Dendritic cell treated with granulocyte-macrophage colony-stimulating factor and Interleukin-4, amounts not matched to agents 40 ng/mL and 50 ng/mL, for 4 days (primary cell): ENCODE measurements around the gene PRXL2A.

Source experiments
- H3K27ac Mint-ChIP-seq: one replicate; pipeline ENCODE4 v1.8.0; 2022; ENCODE audit warnings: mild to moderate bottlenecking, mixed read lengths
- H3K27me3 Mint-ChIP-seq: one replicate; pipeline ENCODE4 v1.8.0; 2022; ENCODE audit warnings: mild to moderate bottlenecking, mixed read lengths
- H3K36me3 Mint-ChIP-seq: one replicate; pipeline ENCODE4 v1.8.0; 2022; ENCODE audit warnings: low read depth, mixed read lengths
- H3K4me1 Mint-ChIP-seq: one replicate; pipeline ENCODE4 v1.8.0; 2022; ENCODE audit warnings: low read depth, mixed read lengths
- H3K4me3 Mint-ChIP-seq: one replicate; pipeline ENCODE4 v1.8.0; 2022; ENCODE audit warnings: mild to moderate bottlenecking, moderate library complexity, mixed read lengths
- H3K9me3 Mint-ChIP-seq: one replicate; pipeline ENCODE4 v1.8.0; 2022; ENCODE audit warnings: mixed read lengths
- intact Hi-C: fragments of 100-400 bp; cut with micrococcal nuclease; formaldehyde crosslinking; loops from one replicate; pipeline ENCODE4 v1.15.0; 2022

PRXL2A gene

GRCh38 chr10:80464557-80465450 is 56.5 kb downstream of the PRXL2A start:
- intact Hi-C loops: loop anchor here (5.0 kb wide), 1 partner anchor 32 kb away; no protein-coding TSS in a partner anchor
- Mint-ChIP-seq H3K4me1 (peaks cover 100% of the 10 kb centered on the region), H3K9me3 (no peaks in the 10 kb centered on the region), H3K27me3 (no peaks in the 10 kb centered on the region), H3K36me3 (peaks cover 60% of the 10 kb centered on the region), H3K4me3 (peak overlapping the region; percentile 6), H3K27ac (peak overlapping the region; percentile 91)

GRCh38 chr10:80465451-80465835 is 57.1 kb downstream of the PRXL2A start:
- H3K27me3 Mint-ChIP-seq: no peaks in the 10 kb centered on the region
- intact Hi-C loops: no loop called here
- H3K4me3 Mint-ChIP-seq: no peak overlapping the region

GRCh38 chr10:80465839-80466590 is 57.7 kb downstream of the PRXL2A start:
- peak overlapping the region; percentile 91 for H3K27ac Mint-ChIP-seq
- H3K4me1 Mint-ChIP-seq: peaks cover 93% of the 10 kb centered on the region
- H3K27me3 Mint-ChIP-seq: no peaks in the 10 kb centered on the region
- H3K4me3 Mint-ChIP-seq: peak overlapping the region; percentile 51
- no peaks in the 10 kb centered on the region for H3K9me3 Mint-ChIP-seq
- intact Hi-C loops: no loop called here
- peaks cover 66% of the 10 kb centered on the region for H3K36me3 Mint-ChIP-seq

More at GRCh38 chr10:80465451-80465835, 57.1 kb downstream of the PRXL2A start:
- no peaks in the 10 kb centered on the region for H3K9me3 Mint-ChIP-seq
- peaks cover 94% of the 10 kb centered on the region for H3K4me1 Mint-ChIP-seq
- H3K36me3 Mint-ChIP-seq: peaks cover 66% of the 10 kb centered on the region
- H3K27ac Mint-ChIP-seq: peak overlapping the region; percentile 91

GRCh38 chr10:80466724-80467326 is 58.5 kb downstream of the PRXL2A start:
- Mint-ChIP-seq H3K4me3 (peak overlapping the region; percentile 51), H3K9me3 (no peaks in the 10 kb centered on the region), H3K36me3 (peaks cover 66% of the 10 kb centered on the region), H3K27me3 (no peaks in the 10 kb centered on the region), H3K27ac (peak overlapping the region; percentile 91), H3K4me1 (peaks cover 93% of the 10 kb centered on the region)
- intact Hi-C loops: no loop called here

GRCh38 chr10:80468002-80468401 is 59.7 kb downstream of the PRXL2A start:
- peaks cover 70% of the 10 kb centered on the region for H3K36me3 Mint-ChIP-seq
- H3K9me3 Mint-ChIP-seq: no peaks in the 10 kb centered on the region
- H3K4me1 Mint-ChIP-seq: peaks cover 93% of the 10 kb centered on the region
- peak overlapping the region; percentile 27 for H3K4me3 Mint-ChIP-seq
- H3K27ac Mint-ChIP-seq: peak overlapping the region; percentile 91
- no peaks in the 10 kb centered on the region for H3K27me3 Mint-ChIP-seq
- intact Hi-C loops: no loop called here

- Mint-ChIP-seq H3K4me1 (peaks cover 93% of the 10 kb centered on the region), H3K27ac (peak overlapping the region; percentile 91), H3K27me3 (no peaks in the 10 kb centered on the region), H3K36me3 (peaks cover 70% of the 10 kb centered on the region), H3K9me3 (no peaks in the 10 kb centered on the region), H3K4me3 (no peak overlapping the region)
- intact Hi-C loops: no loop called here
Observed at GRCh38 chr10:80468806-80469421, 60.6 kb downstream of the PRXL2A start.

GRCh38 chr10:80470266-80470665 is 61.9 kb downstream of the PRXL2A start:
- peaks cover 93% of the 10 kb centered on the region for H3K4me1 Mint-ChIP-seq
- peaks cover 77% of the 10 kb centered on the region for H3K36me3 Mint-ChIP-seq
- no peak overlapping the region for H3K27ac Mint-ChIP-seq
- H3K27me3 Mint-ChIP-seq: no peaks in the 10 kb centered on the region
- H3K4me3 Mint-ChIP-seq: no peak overlapping the region
- intact Hi-C loops: no loop called here
- H3K9me3 Mint-ChIP-seq: no peaks in the 10 kb centered on the region

GRCh38 chr10:80471001-80471400 is 62.6 kb downstream of the PRXL2A start:
- Mint-ChIP-seq H3K27me3 (no peaks in the 10 kb centered on the region), H3K4me1 (peaks cover 93% of the 10 kb centered on the region), H3K9me3 (no peaks in the 10 kb centered on the region), H3K27ac (peak overlapping the region; percentile 55), H3K4me3 (no peak overlapping the region), H3K36me3 (peaks cover 71% of the 10 kb centered on the region)
- intact Hi-C loops: no loop called here

- peaks cover 87% of the 10 kb centered on the region for H3K4me1 Mint-ChIP-seq
- no peaks in the 10 kb centered on the region for H3K9me3 Mint-ChIP-seq
- intact Hi-C loops: no loop called here
- H3K27me3 Mint-ChIP-seq: no peaks in the 10 kb centered on the region
- H3K36me3 Mint-ChIP-seq: peaks cover 72% of the 10 kb centered on the region
- no peak overlapping the region for H3K4me3 Mint-ChIP-seq
- peak overlapping the region; percentile 55 for H3K27ac Mint-ChIP-seq
Observed at GRCh38 chr10:80471715-80472233, 63.4 kb downstream of the PRXL2A start.

- H3K4me1 Mint-ChIP-seq: peaks cover 87% of the 10 kb centered on the region
- peaks cover 79% of the 10 kb centered on the region for H3K36me3 Mint-ChIP-seq
- intact Hi-C loops: no loop called here
- H3K27me3 Mint-ChIP-seq: no peaks in the 10 kb centered on the region
- H3K27ac Mint-ChIP-seq: peak overlapping the region; percentile 65
- no peaks in the 10 kb centered on the region for H3K9me3 Mint-ChIP-seq
- H3K4me3 Mint-ChIP-seq: no peak overlapping the region
Observed at GRCh38 chr10:80472234-80473095, 64.1 kb downstream of the PRXL2A start.

GRCh38 chr10:80473096-80473657 is 64.8 kb downstream of the PRXL2A start:
- peaks cover 85% of the 10 kb centered on the region for H3K36me3 Mint-ChIP-seq
- no peaks in the 10 kb centered on the region for H3K27me3 Mint-ChIP-seq
- intact Hi-C loops: no loop called here
- peak overlapping the region; percentile 65 for H3K27ac Mint-ChIP-seq
- peaks cover 87% of the 10 kb centered on the region for H3K4me1 Mint-ChIP-seq
- no peak overlapping the region for H3K4me3 Mint-ChIP-seq
- no peaks in the 10 kb centered on the region for H3K9me3 Mint-ChIP-seq

- intact Hi-C loops: no loop called here
- no peak overlapping the region for H3K4me3 Mint-ChIP-seq
- H3K4me1 Mint-ChIP-seq: peaks cover 84% of the 10 kb centered on the region
- H3K27ac Mint-ChIP-seq: peak overlapping the region; percentile 65
- H3K27me3 Mint-ChIP-seq: no peaks in the 10 kb centered on the region
- no peaks in the 10 kb centered on the region for H3K9me3 Mint-ChIP-seq
- peaks cover 85% of the 10 kb centered on the region for H3K36me3 Mint-ChIP-seq
Observed at GRCh38 chr10:80473692-80474596, 65.6 kb downstream of the PRXL2A start.
